Right cardiac atrium (tissue), 5 donors: ENCODE measurements around the gene CCDC112. TPM values are rescaled to one million over a fixed set of nuclear protein-coding genes. Genes with fewer than 3 reads are reported as not detected.
A peak's percentile ranks its signal among the peaks of the same experiment; 100 is the strongest.

ENCODE experiments used
- ATAC-seq, 2 donors: fragments of 200-7000 bp; cut with Tn5 transposase; one replicate each; pipeline versions ENCODE4 v1.8.0 to v1.9.1; 2020; ENCODE audit warnings: moderate library complexity in 2 of 2, mild to moderate bottlenecking in 1 of 2
- DNase-seq, 3 donors: peaks; one replicate each; pipeline ENCODE4 v3.0.0-alpha.2; 2020
- H3K27ac ChIP-seq: one replicate; pipeline ENCODE4 v1.5.1; 2013; ENCODE audit warnings: mild to moderate bottlenecking, low read length, control low read depth, moderate library complexity
- H3K27me3 ChIP-seq: one replicate; pipeline ENCODE4 v1.6.1; 2013; ENCODE audit not compliant: control insufficient read depth, insufficient read depth
- H3K4me1 ChIP-seq: one replicate; pipeline ENCODE4 v1.6.1; 2013; ENCODE audit warnings: low read length; ENCODE audit not compliant: control insufficient read depth, insufficient read depth
- H3K4me3 ChIP-seq: one replicate; pipeline ENCODE4 v1.5.1; 2013; ENCODE audit warnings: low read length, control low read depth
- H3K9me3 ChIP-seq: one replicate; pipeline ENCODE4 v1.6.1; 2013; ENCODE audit warnings: low read length; ENCODE audit not compliant: control insufficient read depth
- WGBS: extraction: QIAGEN DNeasy Blood & Tissue Kit; methylation state at CpG from one replicate; pipeline ENCODE4 v1.1.7; 2013; 5-methylcytosine and 5-hydroxymethylcytosine counted together
- intact Hi-C, 4 donors: fragments of 100-400 bp; cut with DNase I; formaldehyde crosslinking; loops; one replicate each; pipeline versions ENCODE4 v1.11.0 to v1.14.0; 2022 to 2023
- long read RNA-seq, 4 donors: library from polyadenylated mRNA; unstranded; transcript quantifications; one replicate each; pipeline ENCODE4 v2.0.0, GENCODE V29; 2020 to 2021
- polyA plus RNA-seq: library from polyadenylated mRNA; stranded (reverse); fragments of 200-250 nt; gene quantifications from one replicate; pipeline ENCODE4 v1.2.3, GENCODE V29; 2013
- total RNA-seq, 4 donors: library from RNA; stranded (reverse); fragmentation: NEBNext Ultra II Directional; extraction: Animal tissue kit (Norgen Biotek cat#: 25700); gene quantifications; one replicate each; pipeline ENCODE4 v1.2.1, GENCODE V29; 2021
- donor health status: healthy with polysubstance abuse.
- donor health status: DM: no; HTN: yes; CAD: no.
- donor health status: DM: no; HTN: no; CAD: no.
- donor health status: DM: no; HTN: yes; CAD: no; lungs with severe emphysema.
- donor health status: DM: yes; HTN: yes; CAD: no.

CCDC112 gene, protein sequence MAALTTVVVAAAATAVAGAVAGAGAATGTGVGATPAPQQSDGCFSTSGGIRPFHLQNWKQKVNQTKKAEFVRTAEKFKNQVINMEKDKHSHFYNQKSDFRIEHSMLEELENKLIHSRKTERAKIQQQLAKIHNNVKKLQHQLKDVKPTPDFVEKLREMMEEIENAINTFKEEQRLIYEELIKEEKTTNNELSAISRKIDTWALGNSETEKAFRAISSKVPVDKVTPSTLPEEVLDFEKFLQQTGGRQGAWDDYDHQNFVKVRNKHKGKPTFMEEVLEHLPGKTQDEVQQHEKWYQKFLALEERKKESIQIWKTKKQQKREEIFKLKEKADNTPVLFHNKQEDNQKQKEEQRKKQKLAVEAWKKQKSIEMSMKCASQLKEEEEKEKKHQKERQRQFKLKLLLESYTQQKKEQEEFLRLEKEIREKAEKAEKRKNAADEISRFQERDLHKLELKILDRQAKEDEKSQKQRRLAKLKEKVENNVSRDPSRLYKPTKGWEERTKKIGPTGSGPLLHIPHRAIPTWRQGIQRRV
- total RNA-seq (1 to 10 TPM; 2.8 to 6.0 (median 4.4) TPM), polyA plus RNA-seq (4.1 TPM)
- long read RNA-seq, donor 1, partial matches to known transcripts = 5 of 11 reads
- long read RNA-seq, donor 1, other reads (novel, unspliced or antisense) = 0 of 11 reads
- long read RNA-seq, donor 2, partial matches to known transcripts = 0 of 3 reads
- long read RNA-seq, donor 2, other reads (novel, unspliced or antisense) = 0 of 3 reads
- long read RNA-seq, donor 3, partial matches to known transcripts = 7 of 7 reads
- long read RNA-seq, donor 3, other reads (novel, unspliced or antisense) = 0 of 7 reads
- long read RNA-seq, donor 4, partial matches to known transcripts = 0 of 5 reads
- long read RNA-seq, donor 4, other reads (novel, unspliced or antisense) = 0 of 5 reads

- no peaks in the 10 kb centered on the region for H3K27me3 ChIP-seq
- H3K4me3 ChIP-seq = peak within 1 kb of the TSS; percentile 97
- intact Hi-C loops = no loop called here
- peak within 1 kb of the TSS; percentile 60 for H3K27ac ChIP-seq
- no peaks in the 10 kb centered on the region for H3K9me3 ChIP-seq
- DNase-seq (peak; percentile 84 to 94 (median 91)), ATAC-seq (peak; percentile 93 to 95)
- no peaks in the 10 kb centered on the region for H3K4me1 ChIP-seq
- 1% methylated on average over 82 of the region's 86 CpGs for WGBS
Observed at GRCh38 chr5:115296124-115297022, at the start of gene CCDC112. Gene CCDC112, minus strand, starts transcription at chr5:115296654. Its CDS starts 111 bp downstream, at chr5:115296543.

DNA sequence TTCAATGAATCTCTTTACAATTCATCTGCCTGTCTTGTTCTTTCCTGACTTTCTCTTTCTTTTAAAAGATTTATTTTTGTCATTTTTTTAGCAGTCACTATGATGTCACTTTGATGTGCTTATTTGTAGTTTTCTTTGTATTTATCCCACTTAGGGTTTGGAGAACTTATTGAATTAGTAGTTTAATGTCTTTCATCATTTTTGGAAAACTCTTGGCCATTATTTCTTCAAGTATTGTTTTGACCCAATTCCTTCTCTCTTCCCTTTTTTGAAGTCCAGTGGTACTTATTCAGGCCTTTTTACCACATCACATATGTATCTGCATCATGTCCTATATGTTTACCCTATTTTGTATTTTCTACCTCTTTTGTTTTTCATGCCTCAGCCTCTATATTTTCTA lies 48.9 kb upstream of the CCDC112 start:
- DNase-seq (no peak), ATAC-seq (no peak)
- no peak overlapping the region for H3K27ac ChIP-seq
- H3K27me3 ChIP-seq = no peaks in the 10 kb centered on the region
- no peaks in the 10 kb centered on the region for H3K9me3 ChIP-seq
- H3K4me3 ChIP-seq = no peak overlapping the region
- no peaks in the 10 kb centered on the region for H3K4me1 ChIP-seq
- intact Hi-C loops = no loop called here

DNA sequence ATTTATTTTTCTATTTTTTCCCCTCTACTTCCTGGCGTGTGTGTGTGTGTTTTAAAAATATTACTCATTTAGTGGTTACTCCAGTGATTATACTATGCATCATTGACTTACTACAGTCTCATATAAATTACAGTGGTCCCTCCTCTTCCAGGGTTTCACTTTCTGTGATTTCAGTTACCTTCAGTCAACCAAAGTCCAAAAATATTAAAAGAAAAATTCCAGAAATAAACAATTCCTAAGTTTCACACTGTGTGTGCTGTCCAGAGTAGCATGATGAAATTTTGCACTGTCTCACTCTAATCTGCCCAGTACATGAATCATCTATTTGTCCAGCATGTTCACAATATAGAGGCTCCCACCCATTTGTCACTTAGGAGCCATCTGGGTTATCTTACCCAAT lies 47.4 kb upstream of the CCDC112 start:
- Histone ChIP-seq H3K4me1 (no peaks in the 10 kb centered on the region), H3K4me3 (no peak overlapping the region), H3K27me3 (no peaks in the 10 kb centered on the region), H3K27ac (no peak overlapping the region), H3K9me3 (no peaks in the 10 kb centered on the region)
- 80% methylated on average over 1 of the region's 1 CpG for WGBS
- no peak for DNase-seq
- intact Hi-C loops = no loop called here
- no peak for ATAC-seq

GRCh38 chr5:115342590-115343377 lies 46.3 kb upstream of the CCDC112 start:
- no peaks in the 10 kb centered on the region for H3K9me3 ChIP-seq
- no peaks in the 10 kb centered on the region for H3K27me3 ChIP-seq
- intact Hi-C loops = no loop called here
- whole genome bisulfite sequencing = 73% methylated on average over 6 of the region's 6 CpGs
- no peak overlapping the region for H3K27ac ChIP-seq
- H3K4me1 ChIP-seq = no peaks in the 10 kb centered on the region
- no peak for DNase-seq
- ATAC-seq = no peak
- no peak overlapping the region for H3K4me3 ChIP-seq

DNA sequence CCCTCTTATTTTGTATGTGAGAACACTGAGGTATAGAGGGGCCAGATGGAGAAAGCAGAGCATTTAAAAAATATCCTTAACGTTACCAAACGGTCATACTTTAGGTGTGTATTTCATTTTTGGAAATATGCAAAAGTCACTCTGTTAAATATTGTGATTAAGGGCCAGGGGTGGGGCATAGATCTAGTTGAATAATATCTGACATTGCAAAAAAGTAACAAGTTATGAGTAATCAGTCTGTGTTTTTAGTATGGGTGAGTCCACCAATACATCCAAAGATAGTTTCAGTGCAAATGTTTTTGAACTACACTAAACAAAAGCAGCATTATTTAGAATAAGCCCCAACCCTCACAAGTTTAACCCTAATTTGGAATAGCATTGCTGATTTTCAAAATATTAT lies 45.3 kb upstream of the CCDC112 start:
- 84% methylated on average over 2 of the region's 2 CpGs for WGBS
- no peaks in the 10 kb centered on the region for H3K27me3 ChIP-seq
- H3K4me3 ChIP-seq = no peak overlapping the region
- intact Hi-C loops = no loop called here
- no peaks in the 10 kb centered on the region for H3K9me3 ChIP-seq
- H3K27ac ChIP-seq = no peak overlapping the region
- ATAC-seq = no peak
- H3K4me1 ChIP-seq = no peaks in the 10 kb centered on the region
- no peak for DNase-seq

DNA sequence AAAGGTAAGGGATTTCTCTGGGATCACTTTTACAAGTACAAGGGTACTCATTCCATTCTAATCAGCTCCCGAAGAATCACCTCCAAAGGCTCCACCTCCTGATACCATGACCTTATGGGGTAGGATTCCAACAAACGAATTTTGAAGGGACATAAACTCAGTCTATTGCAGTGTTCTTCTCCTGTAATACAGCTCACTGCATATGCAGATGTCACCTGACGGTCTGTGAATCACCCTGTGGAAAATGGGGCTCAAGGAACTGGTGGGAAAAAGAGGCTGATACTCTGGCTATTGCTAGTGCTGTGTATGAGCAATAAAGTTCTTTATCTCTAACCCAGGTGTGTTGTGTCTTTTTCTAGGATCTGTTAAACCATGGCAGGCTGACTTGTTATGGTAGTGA lies 42.4 kb upstream of the CCDC112 start:
- Histone ChIP-seq H3K4me1 (no peaks in the 10 kb centered on the region), H3K4me3 (no peak overlapping the region), H3K27me3 (no peaks in the 10 kb centered on the region), H3K9me3 (no peaks in the 10 kb centered on the region), H3K27ac (no peak overlapping the region)
- no peak for DNase-seq
- no peak for ATAC-seq
- WGBS = 71% methylated on average over 3 of the region's 3 CpGs
- intact Hi-C loops = no loop called here

- ATAC-seq (no peak), DNase-seq (no peak)
- no peaks in the 10 kb centered on the region for H3K4me1 ChIP-seq
- H3K9me3 ChIP-seq = no peaks in the 10 kb centered on the region
- H3K27me3 ChIP-seq = no peaks in the 10 kb centered on the region
- H3K27ac ChIP-seq = no peak overlapping the region
- WGBS = 97% methylated on average over 1 of the region's 1 CpG
- no peak overlapping the region for H3K4me3 ChIP-seq
- intact Hi-C loops = no loop called here
Observed at GRCh38 chr5:115337882-115338281, 41.4 kb upstream of the CCDC112 start.

- ATAC-seq (no peak), DNase-seq (no peak)
- H3K9me3 ChIP-seq = no peaks in the 10 kb centered on the region
- no peak overlapping the region for H3K27ac ChIP-seq
- H3K4me3 ChIP-seq = no peak overlapping the region
- H3K4me1 ChIP-seq = no peaks in the 10 kb centered on the region
- intact Hi-C loops = no loop called here
- WGBS = 99% methylated on average over 1 of the region's 1 CpG
- no peaks in the 10 kb centered on the region for H3K27me3 ChIP-seq
Observed at GRCh38 chr5:115336964-115337363, 40.5 kb upstream of the CCDC112 start.

DNA sequence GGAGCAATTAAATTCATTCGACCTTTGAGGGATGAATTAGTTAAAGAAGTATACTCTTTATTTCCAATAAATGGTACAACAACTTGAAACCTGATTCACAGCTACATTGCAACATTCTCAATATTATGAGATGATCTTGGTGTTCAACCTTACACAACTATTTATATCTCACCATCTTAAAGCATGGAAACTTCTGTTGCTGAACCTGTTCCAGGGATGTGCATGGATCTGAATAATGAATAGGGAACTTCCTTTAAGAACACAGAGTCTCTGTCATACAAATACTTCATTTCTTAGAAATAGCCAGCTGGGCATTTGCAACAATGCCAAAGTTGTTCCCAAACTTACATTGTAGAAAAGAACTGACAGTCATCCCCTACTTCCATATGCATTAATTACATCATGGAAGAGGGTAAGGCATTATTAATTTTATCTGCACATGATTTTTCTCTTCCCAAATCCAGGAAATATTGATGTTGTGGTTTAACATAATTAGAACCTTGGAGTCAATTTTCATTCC lies 39.8 kb upstream of the CCDC112 start:
- Histone ChIP-seq H3K27me3 (no peaks in the 10 kb centered on the region), H3K4me1 (no peaks in the 10 kb centered on the region), H3K27ac (no peak overlapping the region), H3K9me3 (no peaks in the 10 kb centered on the region), H3K4me3 (no peak overlapping the region)
- WGBS = 80% methylated on average over 1 of the region's 1 CpG
- ATAC-seq (no peak), DNase-seq (no peak)
- intact Hi-C loops = no loop called here

DNA sequence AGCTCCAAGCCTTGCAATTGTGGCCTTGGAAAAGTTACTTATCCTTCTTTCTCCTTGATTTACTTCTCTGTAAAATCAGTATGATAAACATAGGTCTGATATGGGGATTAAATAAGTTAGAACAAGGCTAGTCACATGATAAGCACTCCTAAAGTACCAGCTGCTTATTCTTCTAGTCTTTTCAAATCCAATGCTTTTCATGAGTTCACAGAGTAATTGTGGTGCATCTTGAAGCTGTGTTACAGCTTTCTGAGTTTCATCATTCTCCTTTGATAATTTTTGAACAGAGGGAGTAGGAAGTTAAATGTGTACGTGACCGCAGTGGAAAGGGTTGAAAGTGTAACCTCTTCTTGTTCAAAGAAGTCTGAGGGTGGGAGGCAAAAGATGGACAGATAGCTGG lies 38.8 kb upstream of the CCDC112 start:
- ATAC-seq = no peak
- Histone ChIP-seq H3K27ac (no peak overlapping the region), H3K4me1 (no peaks in the 10 kb centered on the region), H3K4me3 (no peak overlapping the region), H3K27me3 (no peaks in the 10 kb centered on the region), H3K9me3 (no peaks in the 10 kb centered on the region)
- intact Hi-C loops = no loop called here
- no peak for DNase-seq
- 83% methylated on average over 2 of the region's 2 CpGs for WGBS
